Stimulated activated CD8-positive, alpha-beta memory T cell treated with anti-CD3 and anti-CD28 coated beads, Interleukin-4, amount 100 ng/mL, for 1 hour (primary cell): ENCODE data around the gene TMEM245.
"Not testable (repeated sequence)": the region's sequence is repeated elsewhere in the genome, so short reads cannot be mapped to it uniquely, and the experiment has no call there.

Source experiments
- DNase-seq, 2 donors: peaks; one replicate each; pipeline ENCODE4 v3.0.0-alpha.2; 2020; ENCODE audit warnings: low read depth in 2 of 2, low spot score in 1 of 2

Gene TMEM245

GRCh38 chr9:109003116-109003515, 116.6 kb downstream of the TMEM245 start:
- DNase-seq, result no peak

- DNase-seq, result no peak
Measured at GRCh38 chr9:109002141-109002540, 117.6 kb downstream of the TMEM245 start.

GRCh38 chr9:109001275-109001676, 118.5 kb downstream of the TMEM245 start:
- no peak for DNase-seq

- DNase-seq, result no peak
Measured at GRCh38 chr9:108997112-108997511, 122.6 kb downstream of the TMEM245 start.

GRCh38 chr9:108996643-108997042, 123.1 kb downstream of the TMEM245 start:
- no peak for DNase-seq

GRCh38 chr9:108994695-108995094, 125.1 kb downstream of the TMEM245 start:
- no peak for DNase-seq

- DNase-seq, result no peak
Measured at GRCh38 chr9:108991479-108991878, 128.3 kb downstream of the TMEM245 start.

- DNase-seq, result no peak
Measured at GRCh38 chr9:108983885-108984284, 135.9 kb downstream of the TMEM245 start.

GRCh38 chr9:108980893-108981292, 138.9 kb downstream of the TMEM245 start:
- DNase-seq, result no peak

GRCh38 chr9:108978205-108978604, 141.5 kb downstream of the TMEM245 start:
- DNase-seq, result no peak

GRCh38 chr9:108973895-108974294, 145.9 kb downstream of the TMEM245 start:
- DNase-seq, result no peak

GRCh38 chr9:108972626-108973209, 147.0 kb downstream of the TMEM245 start:
- DNase-seq, result no peak

GRCh38 chr9:108972186-108972585, 147.6 kb downstream of the TMEM245 start:
- DNase-seq, result no peak

- not testable (repeated sequence) for DNase-seq
Measured at GRCh38 chr9:108971392-108971791, 148.4 kb downstream of the TMEM245 start.

GRCh38 chr9:108967916-108968315, 151.8 kb downstream of the TMEM245 start:
- DNase-seq, result no peak
